Cardiac muscle cell (in vitro differentiated cells and primary cell): ENCODE data around the gene P2RX6. TPM values are rescaled to one million over a fixed set of nuclear protein-coding genes. Genes with fewer than 3 reads are reported as not detected.
"Not testable (repeated sequence)": the region's sequence is repeated elsewhere in the genome, so short reads cannot be mapped to it uniquely, and the experiment has no call there.

Experiments used
- DNase-seq, 2 donors: peaks; one replicate each; pipeline versions ENCODE4 v3.0.0 to v3.0.0-alpha.2; 2010 to 2017; ENCODE audit warnings: low read depth in 1 of 2, low spot score in 1 of 2
- H3K27ac ChIP-seq: fragments of 200-600 bp; sonication (generic); 2 replicates; pipeline ENCODE4 v1.5.1; 2016
- H3K27me3 ChIP-seq: fragments of 200-600 bp; sonication (generic); 2 replicates; pipeline ENCODE4 v1.6.0; 2016; ENCODE audit warnings: control low read depth
- H3K36me3 ChIP-seq: fragments of 200-600 bp; sonication (generic); 2 replicates; pipeline ENCODE4 v1.5.1; 2016; ENCODE audit warnings: control low read depth
- H3K4me1 ChIP-seq: fragments of 200-600 bp; sonication (generic); 2 replicates; pipeline ENCODE4 v1.8.1; 2017; ENCODE audit warnings: low read depth, mild to moderate bottlenecking, mixed run types
- H3K4me3 ChIP-seq: fragments of 200-600 bp; sonication (generic); 2 replicates; pipeline ENCODE4 v1.5.1; 2016; ENCODE audit warnings: mild to moderate bottlenecking
- H3K9me3 ChIP-seq: fragments of 200-600 bp; sonication (generic); 2 replicates; pipeline ENCODE4 v1.5.1; 2017; ENCODE audit warnings: low read depth, mild to moderate bottlenecking, control low read depth
- CTCF ChIP-seq: IDR thresholded peaks from 2 replicates; pipeline ENCODE4 v1.5.1; 2012; ENCODE audit warnings: low read depth, mild to moderate bottlenecking, low read length
- polyA plus RNA-seq: library from polyadenylated mRNA; unstranded; fragments of >200 nt; fragmentation: Nextera tagmentation; extraction: Ambion mirVana; gene quantifications from 2 replicates; pipeline ENCODE4 v1.2.1, GENCODE V29; 2016
- total RNA-seq: library from RNA; depleted of rRNA; stranded (reverse); fragments of >200 nt; gene quantifications from 2 replicates; pipeline ENCODE4 v1.2.3, GENCODE V29; 2016

Gene P2RX6
- total and polyA plus RNA-seq, 2 experiments from 2014 or later: 8.6 to 8.9 TPM

GRCh38 chr22:21070690-21071615 lies 56.0 kb downstream of the P2RX6 start:
- H3K36me3 ChIP-seq: no peaks in the 10 kb centered on the region
- H3K9me3 ChIP-seq: no peaks in the 10 kb centered on the region
- H3K4me3 ChIP-seq: no peak overlapping the region
- no peaks in the 10 kb centered on the region for H3K4me1 ChIP-seq
- no peak for TF ChIP-seq CTCF
- H3K27me3 ChIP-seq: no peaks in the 10 kb centered on the region
- no peak overlapping the region for H3K27ac ChIP-seq
- DNase-seq: no peak

GRCh38 chr22:21071796-21072195 lies 56.8 kb downstream of the P2RX6 start:
- not testable (repeated sequence) for H3K27ac ChIP-seq, H3K9me3 ChIP-seq, DNase-seq, H3K36me3 ChIP-seq, H3K4me3 ChIP-seq, H3K4me1 ChIP-seq, H3K27me3 ChIP-seq

GRCh38 chr22:21073023-21073422 lies 58.1 kb downstream of the P2RX6 start:
- Histone ChIP-seq H3K9me3 (no peaks in the 10 kb centered on the region), H3K4me1 (no peaks in the 10 kb centered on the region), H3K27ac (no peak overlapping the region), H3K27me3 (no peaks in the 10 kb centered on the region), H3K36me3 (no peaks in the 10 kb centered on the region), H3K4me3 (no peak overlapping the region)
- DNase-seq: no peak
- no peak for TF ChIP-seq CTCF

GRCh38 chr22:21073482-21073881 lies 58.5 kb downstream of the P2RX6 start:
- Histone ChIP-seq H3K4me3 (no peak overlapping the region), H3K27me3 (no peaks in the 10 kb centered on the region), H3K9me3 (no peaks in the 10 kb centered on the region), H3K27ac (no peak overlapping the region), H3K4me1 (no peaks in the 10 kb centered on the region), H3K36me3 (no peaks in the 10 kb centered on the region)
- no peak for TF ChIP-seq CTCF
- DNase-seq: no peak

- H3K27ac ChIP-seq: no peak overlapping the region
- no peak for TF ChIP-seq CTCF
- H3K27me3 ChIP-seq: no peaks in the 10 kb centered on the region
- no peaks in the 10 kb centered on the region for H3K36me3 ChIP-seq
- H3K4me1 ChIP-seq: no peaks in the 10 kb centered on the region
- no peaks in the 10 kb centered on the region for H3K9me3 ChIP-seq
- DNase-seq: peak in 1 of 2 donors; percentile 41
- H3K4me3 ChIP-seq: no peak overlapping the region
Measured at GRCh38 chr22:21074102-21074715, 59.2 kb downstream of the P2RX6 start.
